GM23248 (cell line): ENCODE data around the gene EML6. TPM values are rescaled to one million over a fixed set of nuclear protein-coding genes. Genes with fewer than 3 reads are reported as not detected.

ENCODE experiments used
- DNase-seq: peaks from one replicate; pipeline ENCODE4 v3.0.0-alpha.2; 2015
- H2AFZ ChIP-seq: fragments of 200-600 bp; sonication (generic); 2 replicates; pipeline ENCODE4 v1.6.1; 2016; ENCODE audit warnings: antibody characterized with exemption
- H3F3A ChIP-seq: fragments of 200-600 bp; sonication (generic); 2 replicates; pipeline ENCODE4 v1.6.1; 2016; ENCODE audit warnings: mild to moderate bottlenecking, antibody characterized with exemption, mixed run types; ENCODE audit not compliant: insufficient read depth
- H3K27ac ChIP-seq: fragments of 200-600 bp; sonication (generic); 2 replicates; pipeline ENCODE4 v1.5.1; 2016; ENCODE audit warnings: mild to moderate bottlenecking
- H3K27me3 ChIP-seq: fragments of 200-600 bp; sonication (generic); replicated peaks from 2 replicates; pipeline ENCODE4 v1.6.1; 2016; ENCODE audit warnings: mild to moderate bottlenecking; ENCODE audit not compliant: insufficient read depth
- H3K36me3 ChIP-seq: fragments of 200-600 bp; sonication (generic); 2 replicates; pipeline ENCODE4 v1.6.1; 2016; ENCODE audit warnings: low read depth, mild to moderate bottlenecking
- H3K4me1 ChIP-seq: fragments of 200-600 bp; sonication (generic); 2 replicates; pipeline ENCODE4 v1.6.1; 2016; ENCODE audit warnings: mild to moderate bottlenecking; ENCODE audit not compliant: insufficient read depth
- H3K4me2 ChIP-seq: fragments of 200-600 bp; sonication (generic); one replicate; pipeline ENCODE4 v1.6.1; 2016; ENCODE audit warnings: mild to moderate bottlenecking; ENCODE audit not compliant: unreplicated experiment
- H3K4me3 ChIP-seq: fragments of 200-600 bp; sonication (generic); 2 replicates; pipeline ENCODE4 v1.5.1; 2016; ENCODE audit warnings: mild to moderate bottlenecking
- H3K79me2 ChIP-seq: fragments of 200-600 bp; sonication (generic); 2 replicates; pipeline ENCODE4 v1.6.1; 2016; ENCODE audit warnings: mild to moderate bottlenecking; ENCODE audit not compliant: insufficient read depth
- H3K9ac ChIP-seq: fragments of 200-600 bp; sonication (generic); 2 replicates; pipeline ENCODE4 v1.6.1; 2016; ENCODE audit warnings: mild to moderate bottlenecking
- H3K9me2 ChIP-seq: fragments of 200-600 bp; sonication (generic); 2 replicates; pipeline ENCODE4 v1.6.1; 2016; ENCODE audit warnings: mixed run types, mild to moderate bottlenecking, moderate library complexity; ENCODE audit not compliant: insufficient read depth
- H3K9me3 ChIP-seq: fragments of 200-600 bp; sonication (generic); one replicate; pipeline ENCODE4 v1.6.1; 2017; ENCODE audit warnings: low read depth
- H4K20me1 ChIP-seq: fragments of 200-600 bp; sonication (generic); 2 replicates; pipeline ENCODE4 v1.6.0; 2016; ENCODE audit not compliant: insufficient read depth
- EZH2 ChIP-seq: fragments of 200-600 bp; sonication (generic); IDR thresholded peaks from 2 replicates; pipeline ENCODE4 v1.6.1; 2018; ENCODE audit warnings: antibody characterized with exemption, mild to moderate bottlenecking; ENCODE audit not compliant: insufficient read depth, poor library complexity, severe bottlenecking
- EZH2phosphoT487 ChIP-seq: fragments of 200-600 bp; sonication (generic); IDR thresholded peaks from 2 replicates; pipeline ENCODE4 v1.6.1; 2018; ENCODE audit warnings: antibody characterized with exemption, moderate library complexity, mild to moderate bottlenecking, low read depth; ENCODE audit not compliant: insufficient read depth
- WGBS, 2 experiments: methylation state at CpG; one replicate each; pipeline ENCODE4 v1.1.6; 2015 to 2017; ENCODE audit warnings: low lambda C conversion rate in 2 of 2, low coverage in 1 of 2; ENCODE audit errors: missing lambda C conversion rate in 2 of 2; 5-methylcytosine and 5-hydroxymethylcytosine counted together
- in situ Hi-C: fragments of 300-500 bp; cut with MboI; formaldehyde crosslinking; loops from 2 replicates; pipeline ENCODE4 v1.15.0; 2020
- polyA plus RNA-seq: library from polyadenylated mRNA; unstranded; fragments of >200 nt; fragmentation: Nextera tagmentation; extraction: Ambion mirVana; gene quantifications from 2 replicates; pipeline ENCODE4 v1.2.1, GENCODE V29; 2016
- total RNA-seq: library from RNA; depleted of rRNA; stranded (reverse); fragments of >200 nt; shearing (Covaris generic); gene quantifications from 2 replicates; pipeline ENCODE4 v1.2.3, GENCODE V29; 2014

The EML6 gene
- total and polyA plus RNA-seq, 2 experiments from 2014 or later: 0.54 to 0.76 TPM

- WGBS, 2 experiments: 82 to 91% methylated on average over 8 of the region's 8 CpGs
- H3K4me2 ChIP-seq: no peak overlapping the region
- in situ Hi-C loops: no loop called here
- H3F3A ChIP-seq: no peaks in the 10 kb centered on the region
- no peaks in the 10 kb centered on the region for H3K36me3 ChIP-seq
- H3K9me3 ChIP-seq: no peaks in the 10 kb centered on the region
- H3K27ac ChIP-seq: no peak overlapping the region
- no peak for TF ChIP-seq EZH2phosphoT487
- no peaks in the 10 kb centered on the region for H3K27me3 ChIP-seq
- no peak for DNase-seq
- no peak overlapping the region for H2AFZ ChIP-seq
- no peaks in the 10 kb centered on the region for H3K4me1 ChIP-seq
- no peaks in the 10 kb centered on the region for H3K9me2 ChIP-seq
- H4K20me1 ChIP-seq: no peaks in the 10 kb centered on the region
- no peaks in the 10 kb centered on the region for H3K79me2 ChIP-seq
- no peak overlapping the region for H3K4me3 ChIP-seq
- no peak overlapping the region for H3K9ac ChIP-seq
Measured at GRCh38 chr2:54927085-54927750, 203.8 kb downstream of the EML6 start.

- H3K9ac ChIP-seq: no peak overlapping the region
- no peak for TF ChIP-seq EZH2
- TF ChIP-seq EZH2phosphoT487: no peak
- no peaks in the 10 kb centered on the region for H3K36me3 ChIP-seq
- in situ Hi-C loops: no loop called here
- H3K9me2 ChIP-seq: no peaks in the 10 kb centered on the region
- no peaks in the 10 kb centered on the region for H3K27me3 ChIP-seq
- no peak overlapping the region for H3K27ac ChIP-seq
- no peak overlapping the region for H2AFZ ChIP-seq
- no peak for DNase-seq
- H3K4me2 ChIP-seq: no peak overlapping the region
- WGBS, 2 experiments: 83% methylated on average over 16 of the region's 16 CpGs
- H3K4me3 ChIP-seq: no peak overlapping the region
- no peaks in the 10 kb centered on the region for H4K20me1 ChIP-seq
- no peaks in the 10 kb centered on the region for H3K4me1 ChIP-seq
- H3K9me3 ChIP-seq: no peaks in the 10 kb centered on the region
- H3K79me2 ChIP-seq: no peaks in the 10 kb centered on the region
- H3F3A ChIP-seq: no peaks in the 10 kb centered on the region
Measured at GRCh38 chr2:54927751-54928615, 204.5 kb downstream of the EML6 start.

- Histone ChIP-seq H3K4me3 (no peak overlapping the region), H3K4me2 (no peak overlapping the region), H3K9ac (no peak overlapping the region), H3F3A (no peaks in the 10 kb centered on the region), H3K9me3 (no peaks in the 10 kb centered on the region), H3K27me3 (no peaks in the 10 kb centered on the region), H3K36me3 (no peaks in the 10 kb centered on the region), H4K20me1 (no peaks in the 10 kb centered on the region), H2AFZ (no peak overlapping the region), H3K79me2 (no peaks in the 10 kb centered on the region), H3K9me2 (no peaks in the 10 kb centered on the region), H3K4me1 (no peaks in the 10 kb centered on the region), H3K27ac (no peak overlapping the region)
- TF ChIP-seq EZH2 (no peak), EZH2phosphoT487 (no peak)
- DNase-seq: no peak
- WGBS, 2 experiments: 85 to 88% methylated on average over 4 of the region's 4 CpGs
- in situ Hi-C loops: no loop called here
Measured at GRCh38 chr2:54928719-54929118, 205.3 kb downstream of the EML6 start.

GRCh38 chr2:54931473-54931872 lies 208.0 kb downstream of the EML6 start:
- no peaks in the 10 kb centered on the region for H3K79me2 ChIP-seq
- H3K9me3 ChIP-seq: no peaks in the 10 kb centered on the region
- no peak overlapping the region for H3K4me3 ChIP-seq
- H2AFZ ChIP-seq: no peak overlapping the region
- 79 to 86% methylated on average over 6 of the region's 6 CpGs for WGBS, 2 experiments
- H3K36me3 ChIP-seq: no peaks in the 10 kb centered on the region
- H3K4me2 ChIP-seq: no peak overlapping the region
- no peaks in the 10 kb centered on the region for H3K9me2 ChIP-seq
- H3F3A ChIP-seq: no peaks in the 10 kb centered on the region
- no peak for TF ChIP-seq EZH2
- H3K4me1 ChIP-seq: no peaks in the 10 kb centered on the region
- no peaks in the 10 kb centered on the region for H4K20me1 ChIP-seq
- DNase-seq: no peak
- H3K27ac ChIP-seq: no peak overlapping the region
- in situ Hi-C loops: no loop called here
- no peak overlapping the region for H3K9ac ChIP-seq
- no peaks in the 10 kb centered on the region for H3K27me3 ChIP-seq
